Lower leg skin (tissue), 3 donors: ENCODE data around the gene VDR.

Experiments used
- POLR2A ChIP-seq, 2 donors: fragments of 450-650 bp; IDR thresholded peaks; one replicate each; pipeline ENCODE4 v1.6.1; 2016 to 2017; ENCODE audit warnings: antibody characterized with exemption in 2 of 2, mild to moderate bottlenecking in 1 of 2, moderate library complexity in 1 of 2
- TF ChIP-seq, protein P1 (sequence below), 3 donors: fragments of 450-650 bp; IDR thresholded peaks; one replicate each; pipeline ENCODE4 v1.5.1; 2016; ENCODE audit warnings: antibody characterized with exemption in 3 of 3, mild to moderate bottlenecking in 3 of 3, moderate library complexity in 2 of 3

DNA sequence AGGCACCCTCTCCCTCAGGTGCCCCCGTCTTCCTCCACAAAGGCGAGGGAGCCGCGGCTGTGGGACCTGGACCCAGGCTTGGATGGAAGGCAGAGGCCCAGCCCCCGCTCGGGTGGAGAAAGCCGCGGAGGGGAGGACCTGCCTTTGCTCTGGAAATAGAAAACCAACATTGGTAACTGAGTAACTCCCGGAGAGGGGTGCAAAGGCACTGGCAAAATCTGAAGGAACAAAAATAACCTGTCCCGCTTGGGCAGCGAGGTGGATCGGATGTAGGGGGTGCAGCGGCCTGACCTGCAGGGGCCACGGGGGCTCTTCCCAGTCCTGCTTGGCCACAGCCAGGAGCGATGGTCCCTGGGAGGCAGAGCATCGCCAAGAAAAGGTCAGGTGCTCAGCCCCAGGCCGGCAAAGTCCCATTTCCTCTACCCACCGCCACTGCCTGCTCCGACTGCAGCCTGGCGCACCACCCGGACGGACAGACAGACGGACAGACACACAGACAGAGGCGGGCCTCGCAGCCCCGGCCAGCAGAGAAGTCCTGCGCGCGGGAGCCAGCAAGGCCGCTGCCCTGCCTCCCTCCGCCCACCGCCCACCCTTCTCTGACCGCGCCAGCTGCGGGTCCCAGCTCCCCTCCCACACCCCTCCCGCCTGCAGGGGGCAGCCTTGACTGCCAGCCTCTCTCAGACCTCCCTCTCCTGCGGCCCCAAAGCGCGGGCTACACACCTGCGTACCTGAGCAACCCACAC, 37.2 kb upstream of the VDR start:
- TF ChIP-seq, protein P1, sequence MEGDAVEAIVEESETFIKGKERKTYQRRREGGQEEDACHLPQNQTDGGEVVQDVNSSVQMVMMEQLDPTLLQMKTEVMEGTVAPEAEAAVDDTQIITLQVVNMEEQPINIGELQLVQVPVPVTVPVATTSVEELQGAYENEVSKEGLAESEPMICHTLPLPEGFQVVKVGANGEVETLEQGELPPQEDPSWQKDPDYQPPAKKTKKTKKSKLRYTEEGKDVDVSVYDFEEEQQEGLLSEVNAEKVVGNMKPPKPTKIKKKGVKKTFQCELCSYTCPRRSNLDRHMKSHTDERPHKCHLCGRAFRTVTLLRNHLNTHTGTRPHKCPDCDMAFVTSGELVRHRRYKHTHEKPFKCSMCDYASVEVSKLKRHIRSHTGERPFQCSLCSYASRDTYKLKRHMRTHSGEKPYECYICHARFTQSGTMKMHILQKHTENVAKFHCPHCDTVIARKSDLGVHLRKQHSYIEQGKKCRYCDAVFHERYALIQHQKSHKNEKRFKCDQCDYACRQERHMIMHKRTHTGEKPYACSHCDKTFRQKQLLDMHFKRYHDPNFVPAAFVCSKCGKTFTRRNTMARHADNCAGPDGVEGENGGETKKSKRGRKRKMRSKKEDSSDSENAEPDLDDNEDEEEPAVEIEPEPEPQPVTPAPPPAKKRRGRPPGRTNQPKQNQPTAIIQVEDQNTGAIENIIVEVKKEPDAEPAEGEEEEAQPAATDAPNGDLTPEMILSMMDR (IDR thresholded peaks at IDR 0.05), result no peak
- no peak for TF ChIP-seq POLR2A (IDR thresholded peaks at IDR 0.05)
